LNCAP (cell line): ENCODE data around the gene LACRT.

ENCODE experiments used
- TF ChIP-seq, protein P1 (sequence below): fragments of 450-650 bp; IDR thresholded peaks from 2 replicates; pipeline ENCODE4 v1.5.1; 2017; ENCODE audit warnings: mild to moderate bottlenecking

LACRT gene

DNA sequence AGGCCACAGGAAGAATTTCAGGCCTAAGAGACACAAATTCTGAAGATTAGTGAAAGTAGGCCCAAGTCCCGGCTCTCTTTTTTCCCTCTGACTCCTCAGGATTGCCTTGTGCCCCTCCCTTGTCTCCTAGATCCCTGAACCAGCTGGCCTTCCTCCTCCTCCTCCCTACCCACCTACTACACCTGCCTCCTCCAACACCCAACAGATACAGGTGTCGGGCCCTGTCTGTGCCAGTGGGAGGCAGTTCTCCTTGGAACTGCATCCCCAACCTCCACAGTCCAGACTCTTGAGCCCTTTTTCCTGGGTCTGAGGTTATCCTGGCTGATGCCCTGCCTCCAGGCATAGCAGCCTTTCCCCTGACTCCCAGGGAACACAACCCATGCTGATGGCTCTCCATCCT is 48.1 kb downstream of the LACRT start:
- TF ChIP-seq, protein P1, sequence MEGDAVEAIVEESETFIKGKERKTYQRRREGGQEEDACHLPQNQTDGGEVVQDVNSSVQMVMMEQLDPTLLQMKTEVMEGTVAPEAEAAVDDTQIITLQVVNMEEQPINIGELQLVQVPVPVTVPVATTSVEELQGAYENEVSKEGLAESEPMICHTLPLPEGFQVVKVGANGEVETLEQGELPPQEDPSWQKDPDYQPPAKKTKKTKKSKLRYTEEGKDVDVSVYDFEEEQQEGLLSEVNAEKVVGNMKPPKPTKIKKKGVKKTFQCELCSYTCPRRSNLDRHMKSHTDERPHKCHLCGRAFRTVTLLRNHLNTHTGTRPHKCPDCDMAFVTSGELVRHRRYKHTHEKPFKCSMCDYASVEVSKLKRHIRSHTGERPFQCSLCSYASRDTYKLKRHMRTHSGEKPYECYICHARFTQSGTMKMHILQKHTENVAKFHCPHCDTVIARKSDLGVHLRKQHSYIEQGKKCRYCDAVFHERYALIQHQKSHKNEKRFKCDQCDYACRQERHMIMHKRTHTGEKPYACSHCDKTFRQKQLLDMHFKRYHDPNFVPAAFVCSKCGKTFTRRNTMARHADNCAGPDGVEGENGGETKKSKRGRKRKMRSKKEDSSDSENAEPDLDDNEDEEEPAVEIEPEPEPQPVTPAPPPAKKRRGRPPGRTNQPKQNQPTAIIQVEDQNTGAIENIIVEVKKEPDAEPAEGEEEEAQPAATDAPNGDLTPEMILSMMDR, result no peak

DNA sequence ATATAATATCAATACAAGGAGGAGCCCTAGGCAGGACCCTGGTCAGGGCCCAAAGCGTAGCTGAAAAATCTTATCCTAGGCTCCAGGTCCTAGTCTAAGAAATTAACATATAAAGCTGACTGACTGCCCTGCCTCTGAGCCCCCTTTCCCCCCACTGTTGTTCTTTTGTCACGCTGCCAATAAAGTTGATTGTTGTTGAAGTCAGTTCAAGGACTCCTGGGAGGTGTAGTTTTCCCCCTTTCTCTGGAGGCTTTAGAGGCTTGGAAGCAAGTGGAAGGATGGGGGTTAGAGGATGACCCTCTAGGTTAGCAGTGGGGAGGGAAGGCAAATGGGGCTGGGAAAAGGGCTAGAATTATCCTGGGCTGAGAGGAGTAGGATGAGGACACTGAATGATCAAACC is 49.5 kb downstream of the LACRT start:
- TF ChIP-seq, protein P1, result no peak

DNA sequence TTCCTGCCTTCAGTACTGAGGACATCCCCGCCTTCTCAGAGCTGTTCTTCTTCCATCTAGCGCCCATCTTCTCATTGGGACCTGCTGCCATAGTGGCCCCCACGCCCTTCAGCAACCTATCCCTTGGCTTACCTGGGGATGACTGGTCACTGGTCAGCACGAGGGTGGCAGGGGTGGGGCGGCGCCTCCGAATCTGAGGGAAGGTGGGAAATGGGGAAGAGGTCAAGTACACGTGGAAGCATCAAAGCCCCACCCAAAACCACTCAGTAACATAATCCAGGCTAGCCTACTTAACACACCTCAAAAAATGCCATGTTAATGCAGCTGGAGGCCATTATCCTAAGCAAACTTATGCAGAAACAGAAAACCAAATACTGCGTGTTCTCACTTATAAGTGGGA is 50.6 kb downstream of the LACRT start:
- TF ChIP-seq, protein P1, result no peak

DNA sequence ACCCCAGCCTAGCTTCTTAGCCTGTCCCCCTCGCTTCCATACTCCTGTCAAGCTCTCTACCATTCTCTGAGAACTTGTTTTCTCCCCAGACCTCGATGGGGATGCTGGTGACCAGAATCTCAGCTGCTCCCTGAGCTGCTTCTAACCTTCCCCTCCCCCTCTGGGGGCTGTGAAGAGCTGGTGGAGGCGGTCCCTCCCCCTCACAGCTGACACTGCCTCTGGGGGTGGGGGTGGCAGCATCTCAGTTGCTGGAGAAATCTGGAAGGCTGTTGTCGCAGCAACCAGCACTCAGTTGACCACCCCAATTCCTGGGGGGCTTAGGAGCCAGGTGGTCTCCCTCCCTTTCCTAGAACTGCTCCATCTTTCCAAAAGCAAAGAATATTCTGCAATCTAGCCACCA is 51.0 kb downstream of the LACRT start:
- TF ChIP-seq, protein P1, result no peak

DNA sequence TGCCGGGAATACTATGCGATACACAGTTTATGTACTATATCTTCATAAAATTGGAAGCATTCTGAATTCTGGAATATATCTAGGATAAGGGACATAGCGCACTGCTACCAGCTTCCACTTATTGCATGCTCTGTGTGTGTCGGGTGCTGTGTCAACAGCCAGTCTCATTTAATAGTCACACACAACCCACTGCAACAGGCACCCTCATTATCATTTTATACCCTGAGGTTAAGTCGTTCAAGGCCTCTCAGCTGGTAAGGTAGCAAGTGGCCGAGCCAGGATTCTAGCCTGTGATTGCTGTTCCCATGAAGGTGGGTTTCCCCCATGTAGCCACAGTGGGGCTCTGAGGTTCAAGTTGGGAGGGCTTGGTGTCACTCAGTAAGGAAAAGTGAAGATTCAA is 53.3 kb downstream of the LACRT start:
- TF ChIP-seq, protein P1, result no peak
